HepG2 (cell line): ENCODE results near the gene TPRN. TPM values are rescaled to one million over a fixed set of nuclear protein-coding genes. Genes with fewer than 3 reads are reported as not detected.
A peak's percentile ranks its signal among the peaks of the same experiment; 100 is the strongest.

ENCODE experiments used
- BATF2 ChIP-seq: sonication (generic); formaldehyde crosslinking; IDR thresholded peaks from 2 replicates; pipeline ENCODE4 v1.8.0; 2022; ENCODE audit warnings: mild to moderate bottlenecking, missing genetic modification reagents, moderate library complexity
- BCL6 ChIP-seq: IDR thresholded peaks from 2 replicates; pipeline ENCODE4 v1.6.1; 2016; ENCODE audit warnings: missing genetic modification reagents, missing compliant biosample characterization
- CBX2 ChIP-seq, 2 experiments: fragments of 200-600 bp in 1 of 2; sonication (generic); formaldehyde crosslinking in 1 of 2; IDR thresholded peaks; 2 replicates each; pipeline versions ENCODE4 v1.7.0 to v1.8.1; 2018 to 2022; ENCODE audit warnings: low read depth in 2 of 2, low read length in 1 of 2, mild to moderate bottlenecking in 1 of 2, missing genetic modification reagents in 1 of 2
- CENPT ChIP-seq: sonication (generic); formaldehyde crosslinking; IDR thresholded peaks from 2 replicates; pipeline ENCODE4 v1.8.0; 2022; ENCODE audit warnings: low read depth, mild to moderate bottlenecking, moderate library complexity, missing genetic modification reagents
- CENPX ChIP-seq: sonication (generic); formaldehyde crosslinking; IDR thresholded peaks from 2 replicates; pipeline ENCODE4 v1.9.0; 2021; ENCODE audit warnings: mild to moderate bottlenecking, missing genetic modification reagents, moderate library complexity
- DBP ChIP-seq: sonication (generic); formaldehyde crosslinking; IDR thresholded peaks from 2 replicates; pipeline ENCODE4 v1.4.0; 2020; ENCODE audit warnings: missing genetic modification reagents; ENCODE audit errors: not compliant biosample characterization
- FLYWCH1 ChIP-seq: sonication (generic); formaldehyde crosslinking; IDR thresholded peaks from 2 replicates; pipeline ENCODE4 v1.8.1; 2023; ENCODE audit warnings: mild to moderate bottlenecking, missing genetic modification reagents
- FOXK2 ChIP-seq: fragments of 450-650 bp; IDR thresholded peaks from 2 replicates; pipeline ENCODE4 v1.6.1; 2016
- HDAC6 ChIP-seq: fragments of 200-600 bp; sonication (generic); IDR thresholded peaks from 2 replicates; pipeline ENCODE4 v1.7.0; 2017; ENCODE audit warnings: mild to moderate bottlenecking, antibody characterized with exemption, low read length, low read depth
- MED8 ChIP-seq: sonication (generic); formaldehyde crosslinking; IDR thresholded peaks from 2 replicates; pipeline ENCODE4 v1.8.1; 2023; ENCODE audit warnings: mild to moderate bottlenecking, missing genetic modification reagents; ENCODE audit not compliant: insufficient replicate concordance
- REL ChIP-seq: sonication (generic); formaldehyde crosslinking; conservative IDR thresholded peaks from 2 replicates; pipeline ENCODE4 v1.8.0; 2022; ENCODE audit warnings: mild to moderate bottlenecking, missing genetic modification reagents, moderate library complexity
- SAP130 ChIP-seq: IDR thresholded peaks from 2 replicates; pipeline ENCODE4 v1.6.1; 2016; ENCODE audit warnings: low read depth
- SRSF1 ChIP-seq: fragments of 200-400 bp; formaldehyde crosslinking; optimal IDR thresholded peaks from 2 replicates; pipeline ENCODE3; 2017; ENCODE audit warnings: mild to moderate bottlenecking, low read depth, low read length, moderate library complexity
- SYNCRIP ChIP-seq: fragments of 200-400 bp; formaldehyde crosslinking; IDR thresholded peaks from 2 replicates; pipeline ENCODE4 v1.6.1; 2018; ENCODE audit warnings: mild to moderate bottlenecking, low read depth, low read length; ENCODE audit not compliant: insufficient read depth
- TARDBP ChIP-seq: sonication (generic); formaldehyde crosslinking; IDR thresholded peaks from 2 replicates; pipeline ENCODE4 v1.8.0; 2022; ENCODE audit warnings: mild to moderate bottlenecking, missing genetic modification reagents
- ZNF136 ChIP-seq: sonication (generic); formaldehyde crosslinking; IDR thresholded peaks from 2 replicates; pipeline ENCODE4 v1.8.1; 2022; ENCODE audit warnings: low read depth, mild to moderate bottlenecking, moderate library complexity, missing genetic modification reagents
- ZNF138 ChIP-seq: sonication (generic); formaldehyde crosslinking; IDR thresholded peaks from 2 replicates; pipeline ENCODE4 v1.5.0; 2020; ENCODE audit warnings: mild to moderate bottlenecking, low read depth, missing genetic modification reagents
- ZNF160 ChIP-seq: sonication (generic); formaldehyde crosslinking; IDR thresholded peaks from 2 replicates; pipeline ENCODE4 v1.8.0; 2022; ENCODE audit warnings: mild to moderate bottlenecking, inconsistent platforms, missing genetic modification reagents
- ZNF264 ChIP-seq: sonication (generic); formaldehyde crosslinking; IDR thresholded peaks from 2 replicates; pipeline ENCODE4 v1.4.0; 2020; ENCODE audit warnings: missing genetic modification reagents
- ZNF615 ChIP-seq: sonication (generic); formaldehyde crosslinking; IDR thresholded peaks from 2 replicates; pipeline ENCODE4 v1.5.0; 2020; ENCODE audit warnings: mild to moderate bottlenecking, missing genetic modification reagents, borderline replicate concordance
- ZNF619 ChIP-seq: sonication (generic); formaldehyde crosslinking; IDR thresholded peaks from 2 replicates; pipeline ENCODE4 v1.4.0; 2020; ENCODE audit warnings: mild to moderate bottlenecking, missing genetic modification reagents
- ZNF709 ChIP-seq: sonication (generic); formaldehyde crosslinking; IDR thresholded peaks from 2 replicates; pipeline ENCODE4 v1.5.0; 2020; ENCODE audit warnings: mild to moderate bottlenecking, missing genetic modification reagents
- ZNF879 ChIP-seq: sonication (generic); formaldehyde crosslinking; IDR thresholded peaks from 2 replicates; pipeline ENCODE4 v1.8.1; 2023; ENCODE audit warnings: missing genetic modification reagents
- polyA plus RNA-seq, 8 experiments: library from polyadenylated mRNA; depleted of rRNA in 3 of 8; stranded (reverse) in 7 of 8; unstranded in 1 of 8; fragments of >200 nt; fragmentation: Illumina TruSeq in 4 of 8; extraction: Trizol in 4 of 8; gene quantifications; 2 replicates each; pipeline versions ENCODE4 v1.2.1 to v1.2.3, GENCODE V29; 2011 to 2016; ENCODE audit warnings: low read depth in 4 of 8, missing spikeins in 1 of 8, mixed read lengths in 1 of 8; ENCODE audit not compliant: insufficient read depth in 1 of 8
- total RNA-seq, 5 experiments: library from RNA; depleted of rRNA; stranded (reverse); fragments of >200 nt; fragmentation: Illumina TruSeq; extraction: Trizol; gene quantifications; 2 replicates each; pipeline ENCODE4 v1.2.3, GENCODE V29; 2016; ENCODE audit warnings: low read depth in 1 of 5
- TF ChIP-seq, protein P1 (sequence below): IDR thresholded peaks from 2 replicates; pipeline ENCODE4 v1.6.1; 2016; ENCODE audit warnings: mild to moderate bottlenecking
- TF ChIP-seq, protein P2 (sequence below): sonication (generic); formaldehyde crosslinking; IDR thresholded peaks from 2 replicates; pipeline ENCODE4 v1.4.0; 2020; ENCODE audit warnings: missing genetic modification reagents, borderline replicate concordance
- TF ChIP-seq, protein P3 (sequence below): sonication (generic); formaldehyde crosslinking; IDR thresholded peaks from 2 replicates; pipeline ENCODE4 v1.8.1; 2023; ENCODE audit warnings: missing genetic modification reagents, mild to moderate bottlenecking, borderline replicate concordance

TPRN gene
- total and polyA plus RNA-seq, 2 of the 13 experiments (the other 11 are each of a cell fraction or from before 2014, with no cell fraction given), result 10.1 to 19.2 TPM

DNA sequence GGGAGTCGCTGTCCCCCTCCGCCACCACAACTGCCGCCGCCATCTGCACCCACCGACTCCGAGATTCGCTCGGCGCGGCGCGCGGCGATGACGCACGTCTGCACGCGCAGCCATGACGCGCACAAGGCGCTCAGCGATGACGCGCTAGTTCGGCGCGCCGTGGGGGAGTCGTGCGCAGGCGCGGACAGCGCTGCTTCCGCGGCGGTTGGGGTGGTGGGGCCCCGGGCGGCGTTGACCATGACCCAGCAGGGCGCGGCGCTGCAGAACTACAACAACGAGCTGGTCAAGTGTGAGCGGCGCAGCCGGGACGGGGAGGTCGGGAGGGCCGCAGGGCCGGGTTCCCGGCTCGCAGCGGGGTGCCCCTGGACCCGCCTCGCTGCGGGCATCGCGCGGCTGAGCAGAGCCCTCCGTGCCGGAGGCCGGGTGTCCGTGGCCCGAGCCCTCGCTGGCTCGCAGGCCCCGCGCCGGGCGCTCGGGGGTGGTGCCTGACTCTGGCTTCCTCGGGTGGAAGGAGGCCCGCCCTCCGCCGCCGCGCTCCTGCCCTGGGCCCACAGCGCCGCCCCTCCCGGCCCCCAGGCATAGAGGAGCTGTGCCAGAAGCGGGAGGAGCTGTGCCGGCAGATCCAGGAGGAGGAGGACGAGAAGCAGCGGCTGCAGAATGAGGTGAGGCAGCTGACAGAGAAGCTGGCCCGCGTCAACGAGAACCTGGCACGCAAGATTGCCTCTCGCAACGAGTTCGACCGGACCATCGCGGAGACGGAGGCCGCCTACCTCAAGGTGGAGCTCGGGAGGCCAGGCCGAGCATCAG lies 11.8 kb downstream of the TPRN start, which contains the start of the genes ANAPC2 and SSNA1 (continued):
- TF ChIP-seq, protein P1, sequence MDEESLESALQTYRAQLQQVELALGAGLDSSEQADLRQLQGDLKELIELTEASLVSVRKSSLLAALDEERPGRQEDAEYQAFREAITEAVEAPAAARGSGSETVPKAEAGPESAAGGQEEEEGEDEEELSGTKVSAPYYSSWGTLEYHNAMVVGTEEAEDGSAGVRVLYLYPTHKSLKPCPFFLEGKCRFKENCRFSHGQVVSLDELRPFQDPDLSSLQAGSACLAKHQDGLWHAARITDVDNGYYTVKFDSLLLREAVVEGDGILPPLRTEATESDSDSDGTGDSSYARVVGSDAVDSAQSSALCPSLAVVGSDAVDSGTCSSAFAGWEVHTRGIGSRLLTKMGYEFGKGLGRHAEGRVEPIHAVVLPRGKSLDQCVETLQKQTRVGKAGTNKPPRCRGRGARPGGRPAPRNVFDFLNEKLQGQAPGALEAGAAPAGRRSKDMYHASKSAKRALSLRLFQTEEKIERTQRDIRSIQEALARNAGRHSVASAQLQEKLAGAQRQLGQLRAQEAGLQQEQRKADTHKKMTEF (CRISPR knock-in tag), result peak; percentile 89; the same call in 1 of the 2 replicates
- TF ChIP-seq, protein P2, sequence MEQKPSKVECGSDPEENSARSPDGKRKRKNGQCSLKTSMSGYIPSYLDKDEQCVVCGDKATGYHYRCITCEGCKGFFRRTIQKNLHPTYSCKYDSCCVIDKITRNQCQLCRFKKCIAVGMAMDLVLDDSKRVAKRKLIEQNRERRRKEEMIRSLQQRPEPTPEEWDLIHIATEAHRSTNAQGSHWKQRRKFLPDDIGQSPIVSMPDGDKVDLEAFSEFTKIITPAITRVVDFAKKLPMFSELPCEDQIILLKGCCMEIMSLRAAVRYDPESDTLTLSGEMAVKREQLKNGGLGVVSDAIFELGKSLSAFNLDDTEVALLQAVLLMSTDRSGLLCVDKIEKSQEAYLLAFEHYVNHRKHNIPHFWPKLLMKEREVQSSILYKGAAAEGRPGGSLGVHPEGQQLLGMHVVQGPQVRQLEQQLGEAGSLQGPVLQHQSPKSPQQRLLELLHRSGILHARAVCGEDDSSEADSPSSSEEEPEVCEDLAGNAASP, result peak; percentile 51
- TF ChIP-seq ZNF879 (CRISPR knock-in tag) (no peak), ZNF160 (CRISPR knock-in tag) (peak; percentile 21; the same call in 1 of the 2 replicates), REL (no peak), BCL6 (CRISPR knock-in tag) (peak; percentile 46; the same call in 1 of the 2 replicates), ZNF615 (CRISPR knock-in tag) (no peak), SAP130 (peak; percentile 97), CENPT (CRISPR knock-in tag) (0 out of 2 replicates have a peak, but pooled peaks have one; percentile 83), ZNF709 (CRISPR knock-in tag) (peak; percentile 88), ZNF264 (0 out of 2 replicates have a peak, but pooled peaks have one; percentile 27), CBX2 (IDR thresholded peaks at IDR 0.05; ENCODE audit: low read depth, low read length) (no peak), CBX2 (CRISPR knock-in tag; IDR thresholded peaks at IDR 0.05; ENCODE audit: low read depth) (no peak), CENPX (CRISPR knock-in tag) (no peak), SRSF1 (no peak), ZNF136 (CRISPR knock-in tag) (no peak), TARDBP (CRISPR knock-in tag) (peak; percentile 97), ZNF138 (CRISPR knock-in tag) (peak; percentile 53; the same call in 1 of the 2 replicates), FOXK2 (0 out of 2 replicates have a peak, but pooled peaks have one; percentile 54), ZNF619 (CRISPR knock-in tag) (peak; percentile 93), HDAC6 (no peak), FLYWCH1 (no peak), BATF2 (0 out of 2 replicates have a peak, but pooled peaks have one; percentile 50), SYNCRIP (no peak), DBP (CRISPR knock-in tag) (no peak), MED8 (CRISPR knock-in tag) (peak; percentile 70)
- TF ChIP-seq, protein P3, sequence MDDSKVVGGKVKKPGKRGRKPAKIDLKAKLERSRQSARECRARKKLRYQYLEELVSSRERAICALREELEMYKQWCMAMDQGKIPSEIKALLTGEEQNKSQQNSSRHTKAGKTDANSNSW (CRISPR knock-in tag), result no peak
